Panc1 (cell line): Measurements from ENCODE around the gene UBE2R2. TPM values are rescaled to one million over a fixed set of nuclear protein-coding genes. Genes with fewer than 3 reads are reported as not detected.

Experiments used
- ATAC-seq: fragments of 200-7000 bp; cut with Tn5 transposase; 2 replicates; pipeline ENCODE4 v1.9.1; 2020; ENCODE audit warnings: mild to moderate bottlenecking, moderate library complexity
- BruUV-seq: library from RNA; stranded (reverse); fragments of 400-500 nt; replicated peaks from 2 replicates; lab custom pipeline; 2021; lab: Mats Ljungman, UMichigan
- CTCF ChIA-PET: fragments of 300-600 bp; sonication (Branson Sonifier 250); formaldehyde crosslinking; loops from one replicate; lab custom pipeline; 2022; ENCODE audit warnings: antibody characterized with exemption; lab: Charles Lee
- POLR2A ChIA-PET: fragments of 300-600 bp; sonication (Branson Sonifier 250); formaldehyde crosslinking; loops from one replicate; lab custom pipeline; 2022; ENCODE audit warnings: antibody characterized with exemption; lab: Charles Lee
- DNase-seq: peaks from one replicate; pipeline ENCODE4 v3.0.0-alpha.2; 2010; ENCODE audit warnings: low read depth, low spot score
- H3K27ac ChIP-seq: 2 replicates; pipeline ENCODE4 v1.5.1; 2011; ENCODE audit warnings: mild to moderate bottlenecking, low read length, inconsistent platforms
- H3K27me3 ChIP-seq: fragments of 200-500 bp; sonication (Bioruptor generic); 2 replicates; pipeline ENCODE4 v1.6.0; 2014; ENCODE audit warnings: low read length, inconsistent platforms; ENCODE audit not compliant: control insufficient read depth, insufficient read depth
- H3K36me3 ChIP-seq: fragments of 200-500 bp; sonication (Bioruptor generic); 2 replicates; pipeline ENCODE4 v1.5.1; 2014; ENCODE audit warnings: inconsistent platforms, mild to moderate bottlenecking, low read length, moderate library complexity; ENCODE audit not compliant: control insufficient read depth, insufficient read depth
- H3K4me1 ChIP-seq: 2 replicates; pipeline ENCODE4 v1.5.1; 2011; ENCODE audit warnings: inconsistent platforms, mild to moderate bottlenecking, low read length, moderate library complexity; ENCODE audit not compliant: control insufficient read depth, insufficient read depth
- H3K4me3 ChIP-seq, 2 experiments: 2 replicates each; pipeline ENCODE4 v1.5.1; 2011 to 2012; ENCODE audit warnings: low read depth in 2 of 2, low read length in 2 of 2, mild to moderate bottlenecking in 2 of 2, inconsistent platforms in 1 of 2, moderate library complexity in 1 of 2
- H3K9me3 ChIP-seq: fragments of 200-500 bp; sonication (Bioruptor generic); 2 replicates; pipeline ENCODE4 v1.5.1; 2014; ENCODE audit warnings: low read depth, mild to moderate bottlenecking, inconsistent platforms, low read length, moderate library complexity; ENCODE audit not compliant: control insufficient read depth, insufficient read depth
- POLR2AphosphoS5 ChIP-seq: IDR thresholded peaks from 2 replicates; pipeline ENCODE4 v1.6.1; 2012; ENCODE audit warnings: mild to moderate bottlenecking, low read depth, low read length, moderate library complexity
- SIN3A ChIP-seq: IDR thresholded peaks from 2 replicates; pipeline ENCODE4 v1.6.1; 2012; ENCODE audit warnings: low read depth, mild to moderate bottlenecking, low read length, moderate library complexity, borderline replicate concordance; ENCODE audit not compliant: insufficient read depth
- TCF7L2 ChIP-seq: IDR thresholded peaks from 2 replicates; pipeline ENCODE4 v1.6.1; 2011; ENCODE audit warnings: mild to moderate bottlenecking, low read depth, low read length, inconsistent platforms
- in situ Hi-C: cut with HindIII; loops from 2 replicates; pipeline ENCODE4 v1.10.0; 2016; ENCODE audit warnings: low sequenced_read_pairs, low pct_unique_long_range_greater_than_20kb
- intact Hi-C: fragments of 100-400 bp; cut with micrococcal nuclease; formaldehyde crosslinking; loops from one replicate; pipeline ENCODE4 v1.10.0; 2022; ENCODE audit not compliant: unreplicated experiment
- total RNA-seq: library from RNA; stranded (reverse); gene quantifications from one replicate; pipeline ENCODE4 v1.2.1, GENCODE V29; 2021; ENCODE audit not compliant: unreplicated experiment
- TF ChIP-seq, protein P1 (sequence below): fragments of 450-650 bp; IDR thresholded peaks from 2 replicates; pipeline ENCODE4 v1.5.1; 2017; ENCODE audit warnings: mild to moderate bottlenecking
- TF ChIP-seq, protein P2 (sequence below), 2 experiments: IDR thresholded peaks; 2 replicates each; pipeline ENCODE4 v1.6.1; 2011 to 2012; ENCODE audit warnings: low read depth in 2 of 2, control low read depth in 1 of 2, low read length in 1 of 2, mild to moderate bottlenecking in 1 of 2, moderate library complexity in 1 of 2; ENCODE audit not compliant: insufficient read depth in 1 of 2

The UBE2R2 gene
- total RNA-seq, 1 experiment from 2014 or later, result 67.2 TPM

DNA sequence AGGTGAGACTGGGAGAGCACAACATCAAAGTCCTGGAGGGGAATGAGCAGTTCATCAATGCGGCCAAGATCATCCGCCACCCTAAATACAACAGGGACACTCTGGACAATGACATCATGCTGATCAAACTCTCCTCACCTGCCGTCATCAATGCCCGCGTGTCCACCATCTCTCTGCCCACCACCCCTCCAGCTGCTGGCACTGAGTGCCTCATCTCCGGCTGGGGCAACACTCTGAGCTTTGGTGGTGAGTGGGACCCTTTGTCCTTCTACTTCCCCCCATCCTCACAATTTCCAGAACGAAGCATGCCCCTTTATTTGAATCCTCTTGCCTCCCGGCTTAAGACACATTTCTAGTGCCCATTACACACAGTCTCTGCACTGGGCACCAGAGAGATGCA lies 19.1 kb upstream of the UBE2R2 start:
- ChIA-PET CTCF (no interaction called here), POLR2A (no interaction called here)
- intact Hi-C loops (no loop called here), in situ Hi-C loops (no loop called here)
- Histone ChIP-seq H3K4me1 (no peaks in the 10 kb centered on the region), H3K27ac (no peak overlapping the region), H3K9me3 (no peaks in the 10 kb centered on the region), H3K4me3 (no peak overlapping the region), H3K27me3 (no peaks in the 10 kb centered on the region), H3K36me3 (no peaks in the 10 kb centered on the region)
- DNase-seq (no peak), ATAC-seq (no peak)
- no TSS peak for BruUV-seq
- TF ChIP-seq, protein P1, sequence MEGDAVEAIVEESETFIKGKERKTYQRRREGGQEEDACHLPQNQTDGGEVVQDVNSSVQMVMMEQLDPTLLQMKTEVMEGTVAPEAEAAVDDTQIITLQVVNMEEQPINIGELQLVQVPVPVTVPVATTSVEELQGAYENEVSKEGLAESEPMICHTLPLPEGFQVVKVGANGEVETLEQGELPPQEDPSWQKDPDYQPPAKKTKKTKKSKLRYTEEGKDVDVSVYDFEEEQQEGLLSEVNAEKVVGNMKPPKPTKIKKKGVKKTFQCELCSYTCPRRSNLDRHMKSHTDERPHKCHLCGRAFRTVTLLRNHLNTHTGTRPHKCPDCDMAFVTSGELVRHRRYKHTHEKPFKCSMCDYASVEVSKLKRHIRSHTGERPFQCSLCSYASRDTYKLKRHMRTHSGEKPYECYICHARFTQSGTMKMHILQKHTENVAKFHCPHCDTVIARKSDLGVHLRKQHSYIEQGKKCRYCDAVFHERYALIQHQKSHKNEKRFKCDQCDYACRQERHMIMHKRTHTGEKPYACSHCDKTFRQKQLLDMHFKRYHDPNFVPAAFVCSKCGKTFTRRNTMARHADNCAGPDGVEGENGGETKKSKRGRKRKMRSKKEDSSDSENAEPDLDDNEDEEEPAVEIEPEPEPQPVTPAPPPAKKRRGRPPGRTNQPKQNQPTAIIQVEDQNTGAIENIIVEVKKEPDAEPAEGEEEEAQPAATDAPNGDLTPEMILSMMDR, result no peak
- TF ChIP-seq POLR2AphosphoS5 (no peak), SIN3A (no peak), TCF7L2 (no peak)
- TF ChIP-seq, protein P2, sequence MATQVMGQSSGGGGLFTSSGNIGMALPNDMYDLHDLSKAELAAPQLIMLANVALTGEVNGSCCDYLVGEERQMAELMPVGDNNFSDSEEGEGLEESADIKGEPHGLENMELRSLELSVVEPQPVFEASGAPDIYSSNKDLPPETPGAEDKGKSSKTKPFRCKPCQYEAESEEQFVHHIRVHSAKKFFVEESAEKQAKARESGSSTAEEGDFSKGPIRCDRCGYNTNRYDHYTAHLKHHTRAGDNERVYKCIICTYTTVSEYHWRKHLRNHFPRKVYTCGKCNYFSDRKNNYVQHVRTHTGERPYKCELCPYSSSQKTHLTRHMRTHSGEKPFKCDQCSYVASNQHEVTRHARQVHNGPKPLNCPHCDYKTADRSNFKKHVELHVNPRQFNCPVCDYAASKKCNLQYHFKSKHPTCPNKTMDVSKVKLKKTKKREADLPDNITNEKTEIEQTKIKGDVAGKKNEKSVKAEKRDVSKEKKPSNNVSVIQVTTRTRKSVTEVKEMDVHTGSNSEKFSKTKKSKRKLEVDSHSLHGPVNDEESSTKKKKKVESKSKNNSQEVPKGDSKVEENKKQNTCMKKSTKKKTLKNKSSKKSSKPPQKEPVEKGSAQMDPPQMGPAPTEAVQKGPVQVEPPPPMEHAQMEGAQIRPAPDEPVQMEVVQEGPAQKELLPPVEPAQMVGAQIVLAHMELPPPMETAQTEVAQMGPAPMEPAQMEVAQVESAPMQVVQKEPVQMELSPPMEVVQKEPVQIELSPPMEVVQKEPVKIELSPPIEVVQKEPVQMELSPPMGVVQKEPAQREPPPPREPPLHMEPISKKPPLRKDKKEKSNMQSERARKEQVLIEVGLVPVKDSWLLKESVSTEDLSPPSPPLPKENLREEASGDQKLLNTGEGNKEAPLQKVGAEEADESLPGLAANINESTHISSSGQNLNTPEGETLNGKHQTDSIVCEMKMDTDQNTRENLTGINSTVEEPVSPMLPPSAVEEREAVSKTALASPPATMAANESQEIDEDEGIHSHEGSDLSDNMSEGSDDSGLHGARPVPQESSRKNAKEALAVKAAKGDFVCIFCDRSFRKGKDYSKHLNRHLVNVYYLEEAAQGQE (IDR thresholded peaks at IDR 0.05; ENCODE audit: insufficient read depth in 1 of 2, low read depth in 2 of 2, low read length in 1 of 2), result no peak

DNA sequence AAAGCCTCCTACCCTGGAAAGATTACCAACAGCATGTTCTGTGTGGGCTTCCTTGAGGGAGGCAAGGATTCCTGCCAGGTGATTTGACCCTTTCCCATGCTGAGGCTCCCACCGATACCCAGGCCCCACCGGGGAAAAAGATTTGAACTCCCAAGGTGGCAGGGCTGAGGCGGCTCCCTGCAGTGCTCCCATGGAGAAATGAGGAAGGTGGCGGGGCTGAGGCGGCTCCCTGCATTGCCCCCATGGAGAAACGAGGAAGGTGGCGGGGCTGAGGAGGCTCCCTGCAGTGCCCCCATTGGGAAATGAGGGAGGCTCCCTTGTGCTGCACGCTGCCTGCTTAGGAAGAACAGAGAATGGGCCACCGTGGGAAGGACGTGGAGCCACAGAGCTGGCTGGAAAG lies 18.4 kb upstream of the UBE2R2 start:
- ChIA-PET CTCF (no interaction called here), POLR2A (no interaction called here)
- BruUV-seq, result no TSS peak
- no peak for DNase-seq
- Histone ChIP-seq H3K4me1 (no peaks in the 10 kb centered on the region), H3K4me3 (no peak overlapping the region), H3K27me3 (no peaks in the 10 kb centered on the region), H3K9me3 (no peaks in the 10 kb centered on the region), H3K36me3 (no peaks in the 10 kb centered on the region), H3K27ac (no peak overlapping the region)
- in situ Hi-C loops (no loop called here), intact Hi-C loops (no loop called here)
- TF ChIP-seq TCF7L2, result no peak
- ATAC-seq, result no peak

DNA sequence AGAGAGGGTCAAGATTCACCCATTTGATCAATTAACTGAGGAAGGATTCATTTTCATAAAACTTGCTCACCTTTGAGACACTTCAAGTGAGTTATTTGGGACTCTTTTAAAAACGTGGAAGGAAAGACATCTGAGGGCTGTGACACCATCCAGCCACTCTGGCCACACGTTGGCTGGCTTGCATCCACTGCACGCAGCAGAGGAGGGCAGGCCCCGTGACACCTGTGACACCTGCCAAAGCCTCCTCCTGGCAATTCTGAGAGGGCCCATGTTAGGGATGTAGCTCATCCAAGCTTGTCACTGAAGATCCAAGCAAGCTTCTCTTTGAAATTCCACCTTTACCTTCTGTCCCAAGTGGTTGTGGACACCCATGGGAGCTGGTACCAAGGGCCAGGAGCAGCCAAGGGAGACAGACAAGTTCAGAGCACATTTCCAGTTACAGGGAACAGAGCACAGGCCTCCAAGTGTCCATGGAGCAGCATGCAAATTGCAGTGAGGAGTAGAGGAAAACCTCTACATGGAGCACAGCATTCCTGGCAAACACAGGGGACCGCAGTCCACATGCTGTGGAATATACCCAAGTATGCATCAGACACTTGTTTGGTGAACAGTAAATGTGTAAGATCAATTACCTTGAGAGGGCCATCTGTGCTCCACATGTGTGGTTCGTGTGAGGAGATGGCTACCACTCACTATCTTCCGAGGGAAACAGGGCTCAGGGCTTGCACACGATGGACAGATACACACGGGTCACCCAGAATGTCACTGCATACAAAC lies 16.8 kb upstream of the UBE2R2 start:
- no peak overlapping the region for H3K27ac ChIP-seq
- POLR2A ChIA-PET, result no interaction called here
- TF ChIP-seq POLR2AphosphoS5 (no peak), TCF7L2 (no peak), SIN3A (no peak)
- TF ChIP-seq, protein P2 (IDR thresholded peaks at IDR 0.05; ENCODE audit: insufficient read depth in 1 of 2, low read depth in 2 of 2, low read length in 1 of 2), result no peak
- TF ChIP-seq, protein P1, result no peak

More for the DNA sequence above, 16.8 kb upstream of the UBE2R2 start:
- Histone ChIP-seq H3K36me3 (no peaks in the 10 kb centered on the region), H3K4me3 (no peak overlapping the region), H3K27me3 (no peaks in the 10 kb centered on the region), H3K9me3 (no peaks in the 10 kb centered on the region), H3K4me1 (no peaks in the 10 kb centered on the region)
- in situ Hi-C loops, result no loop called here
- no TSS peak for BruUV-seq
- intact Hi-C loops, result no loop called here
- ATAC-seq (no peak; the same call in 1 of the 2 replicates), DNase-seq (no peak)
- CTCF ChIA-PET, result no interaction called here
